ENCODE measurements around the gene DAP. TPM values are rescaled to one million over a fixed set of nuclear protein-coding genes. Genes with fewer than 3 reads are reported as not detected.

The DAP gene
- total RNA-seq, 1 experiment from 2014 or later, result 108 TPM

GRCh38 chr5:10712574-10713366 is 48.3 kb downstream of the DAP start:
- ChIA-PET CTCF (no interaction called here), POLR2A (no interaction called here)
- no TSS peak for BruUV-seq (replicated peaks)

GRCh38 chr5:10711562-10711961 is 49.5 kb downstream of the DAP start:
- Histone ChIP-seq H3K27me3 (ENCODE audit: control insufficient read depth, insufficient read depth, low read length) (no peaks in the 10 kb centered on the region), H3K4me3 (ENCODE audit: low read depth in 2 of 2, low read length in 2 of 2) (no peak overlapping the region), H3K4me1 (ENCODE audit: control insufficient read depth, insufficient read depth, low read length) (no peaks in the 10 kb centered on the region), H3K36me3 (ENCODE audit: control insufficient read depth, insufficient read depth, low read length) (no peaks in the 10 kb centered on the region), H3K9me3 (ENCODE audit: control insufficient read depth, insufficient read depth, low read depth, low read length) (no peaks in the 10 kb centered on the region), H3K27ac (ENCODE audit: low read length) (no peak overlapping the region)
- DNase-seq (ENCODE audit: low read depth, low spot score), result no peak
- no TSS peak for BruUV-seq (replicated peaks)
- no peak for ATAC-seq
- intact Hi-C loops (cut with micrococcal nuclease; ENCODE audit: unreplicated experiment), result no loop called here
- ChIA-PET POLR2A (no interaction called here), CTCF (no interaction called here)
- no peak for TF ChIP-seq REST (IDR thresholded peaks at IDR 0.05; ENCODE audit: insufficient read depth in 1 of 2, low read depth in 2 of 2, low read length in 1 of 2)
- TF ChIP-seq POLR2AphosphoS5 (IDR thresholded peaks at IDR 0.05; ENCODE audit: low read depth, low read length), result no peak
- no peak for TF ChIP-seq TCF7L2 (IDR thresholded peaks at IDR 0.05; ENCODE audit: low read depth, low read length)
- TF ChIP-seq SIN3A (IDR thresholded peaks at IDR 0.05; ENCODE audit: borderline replicate concordance, insufficient read depth, low read depth, low read length), result no peak
- TF ChIP-seq CTCF (IDR thresholded peaks at IDR 0.05), result no peak
- in situ Hi-C loops (cut with HindIII; ENCODE audit: low pct_unique_long_range_greater_than_20kb, low sequenced_read_pairs), result no loop called here

More at GRCh38 chr5:10712574-10713366, 48.3 kb downstream of the DAP start:
- no peaks in the 10 kb centered on the region for H3K36me3 ChIP-seq (ENCODE audit: control insufficient read depth, insufficient read depth, low read length)
- intact Hi-C loops (cut with micrococcal nuclease; ENCODE audit: unreplicated experiment) (no loop called here), in situ Hi-C loops (cut with HindIII; ENCODE audit: low pct_unique_long_range_greater_than_20kb, low sequenced_read_pairs) (no loop called here)
- DNase-seq (ENCODE audit: low read depth, low spot score), result no peak
- H3K4me3 ChIP-seq (ENCODE audit: low read depth in 2 of 2, low read length in 2 of 2), result no peak overlapping the region
- H3K27me3 ChIP-seq (ENCODE audit: control insufficient read depth, insufficient read depth, low read length), result no peaks in the 10 kb centered on the region
- H3K27ac ChIP-seq (ENCODE audit: low read length), result no peak overlapping the region
- ATAC-seq, result no peak
- no peaks in the 10 kb centered on the region for H3K4me1 ChIP-seq (ENCODE audit: control insufficient read depth, insufficient read depth, low read length)
- H3K9me3 ChIP-seq (ENCODE audit: control insufficient read depth, insufficient read depth, low read depth, low read length), result no peaks in the 10 kb centered on the region
- TF ChIP-seq SIN3A (IDR thresholded peaks at IDR 0.05; ENCODE audit: borderline replicate concordance, insufficient read depth, low read depth, low read length), result no peak

GRCh38 chr5:10710513-10711128 is 50.4 kb downstream of the DAP start:
- no peak overlapping the region for H3K4me3 ChIP-seq (ENCODE audit: low read depth in 2 of 2, low read length in 2 of 2)
- ChIA-PET CTCF (no interaction called here), POLR2A (no interaction called here)
- TF ChIP-seq POLR2AphosphoS5 (IDR thresholded peaks at IDR 0.05; ENCODE audit: low read depth, low read length), result no peak
- TF ChIP-seq SIN3A (IDR thresholded peaks at IDR 0.05; ENCODE audit: borderline replicate concordance, insufficient read depth, low read depth, low read length), result no peak
- no peak for TF ChIP-seq REST (IDR thresholded peaks at IDR 0.05; ENCODE audit: insufficient read depth in 1 of 2, low read depth in 2 of 2, low read length in 1 of 2)
- no peak for TF ChIP-seq TCF7L2 (IDR thresholded peaks at IDR 0.05; ENCODE audit: low read depth, low read length)
- TF ChIP-seq CTCF (IDR thresholded peaks at IDR 0.05), result no peak
- DNase-seq (ENCODE audit: low read depth, low spot score), result no peak
- ATAC-seq, result no peak
- no peaks in the 10 kb centered on the region for H3K4me1 ChIP-seq (ENCODE audit: control insufficient read depth, insufficient read depth, low read length)
- H3K27me3 ChIP-seq (ENCODE audit: control insufficient read depth, insufficient read depth, low read length), result no peaks in the 10 kb centered on the region
- H3K9me3 ChIP-seq (ENCODE audit: control insufficient read depth, insufficient read depth, low read depth, low read length), result no peaks in the 10 kb centered on the region
- no peaks in the 10 kb centered on the region for H3K36me3 ChIP-seq (ENCODE audit: control insufficient read depth, insufficient read depth, low read length)
- in situ Hi-C loops (cut with HindIII; ENCODE audit: low pct_unique_long_range_greater_than_20kb, low sequenced_read_pairs), result no loop called here
- no TSS peak for BruUV-seq (replicated peaks)
- intact Hi-C loops (cut with micrococcal nuclease; ENCODE audit: unreplicated experiment), result no loop called here
- H3K27ac ChIP-seq (ENCODE audit: low read length), result no peak overlapping the region
